Measurements from ENCODE around the gene ZRANB1. TPM values are rescaled to one million over a fixed set of nuclear protein-coding genes. Genes with fewer than 3 reads are reported as not detected.

The ZRANB1 gene
- polyA plus RNA-seq, 1 of the 3 experiments (the other 2 are of a cell fraction) = 6.2 TPM

GRCh38 chr10:124894569-124895215 lies 47.2 kb upstream of the ZRANB1 start:
- Histone ChIP-seq H3K79me2 (ENCODE audit: insufficient read depth) (no peaks in the 10 kb centered on the region), H3K27ac (ENCODE audit: low read depth in 2 of 2, low read length in 1 of 2) (no peak overlapping the region), H4K20me1 (ENCODE audit: insufficient read depth) (no peaks in the 10 kb centered on the region), H3F3A (replicated peaks; ENCODE audit: insufficient read depth) (no peaks in the 10 kb centered on the region), H3K27me3 (ENCODE audit: insufficient read depth) (no peaks in the 10 kb centered on the region), H3K4me1 (ENCODE audit: control insufficient read depth in 1 of 2, insufficient read depth in 2 of 2, low read depth in 1 of 2, low read length in 1 of 2) (no peaks in the 10 kb centered on the region), H3K4me3 (ENCODE audit: low read depth in 2 of 2, low read length in 1 of 2) (no peak overlapping the region), H3K9ac (no peak overlapping the region), H3K9me3 (no peaks in the 10 kb centered on the region), H3K9me2 (no peaks in the 10 kb centered on the region), H2AFZ (ENCODE audit: low read depth) (no peak overlapping the region), H3K36me3 (replicated peaks in 1 of 2; ENCODE audit: control insufficient read depth in 1 of 2, insufficient read depth in 2 of 2, low read length in 1 of 2) (no peaks in the 10 kb centered on the region), H3K4me2 (no peak overlapping the region)
- ChIA-PET CTCF (interaction anchor here (0.7 kb wide), 1 partner anchor 36 kb away, joined by 3 read pairs; no protein-coding TSS in a partner anchor), POLR2A (interaction anchor here (0.5 kb wide), 1 partner anchor 306 kb away, joined by 4 read pairs; no protein-coding TSS in a partner anchor)
- TF ChIP-seq REST (IDR thresholded peaks at IDR 0.05; ENCODE audit: low read depth, low read length) (no peak), NRF1 (IDR thresholded peaks at IDR 0.05; ENCODE audit: low read depth, low read length) (no peak), FOXJ3 (CRISPR knock-in tag; IDR thresholded peaks at IDR 0.05) (no peak), YY1 (IDR thresholded peaks at IDR 0.05; ENCODE audit: low read depth) (no peak), MAX (IDR thresholded peaks at IDR 0.05; ENCODE audit: low read depth) (no peak), RCOR1 (IDR thresholded peaks at IDR 0.05; ENCODE audit: low read length) (no peak), RAD21 (IDR thresholded peaks at IDR 0.05; ENCODE audit: low read length) (no peak), RXRA (IDR thresholded peaks at IDR 0.05; ENCODE audit: borderline replicate concordance, low read depth) (no peak), USF2 (IDR thresholded peaks at IDR 0.05; ENCODE audit: borderline replicate concordance, low read depth, low read length) (no peak), TEAD4 (IDR thresholded peaks at IDR 0.05; ENCODE audit: borderline replicate concordance, insufficient read depth) (no peak), EP300 (IDR thresholded peaks at IDR 0.05; ENCODE audit: borderline replicate concordance in 1 of 2, low read depth in 1 of 2, low read length in 1 of 2) (no peak), SIN3A (IDR thresholded peaks at IDR 0.05; ENCODE audit: borderline replicate concordance, low read depth, low read length) (no peak), CTCF (IDR thresholded peaks at IDR 0.05) (no peak), TCF12 (IDR thresholded peaks at IDR 0.05) (no peak)
- WGBS (ENCODE audit: low lambda C conversion rate) = 79% methylated on average over 13 of the region's 13 CpGs
- no peak for DNase-seq

Measured in SK-N-SH (cell line).